ENCODE data around the gene PEX12.

Gene PEX12

GRCh38 chr17:35578197-35578928 is at the start of gene PEX12:
TSS of gene PEX12 (minus strand) at chr17:35578571. CDS start at chr17:35578021, 550 bp downstream.
- H3K4me3 ChIP-seq (ENCODE audit: control insufficient read depth, low read depth, low read length) = peak within 1 kb of the TSS; percentile 91
- DNase-seq (ENCODE audit: low read depth) = peak; percentile 85
- no peak for TF ChIP-seq CTCF (conservative IDR thresholded peaks at IDR 0.05; ENCODE audit: control insufficient read depth, insufficient read depth, low read depth, low read length)

DNA sequence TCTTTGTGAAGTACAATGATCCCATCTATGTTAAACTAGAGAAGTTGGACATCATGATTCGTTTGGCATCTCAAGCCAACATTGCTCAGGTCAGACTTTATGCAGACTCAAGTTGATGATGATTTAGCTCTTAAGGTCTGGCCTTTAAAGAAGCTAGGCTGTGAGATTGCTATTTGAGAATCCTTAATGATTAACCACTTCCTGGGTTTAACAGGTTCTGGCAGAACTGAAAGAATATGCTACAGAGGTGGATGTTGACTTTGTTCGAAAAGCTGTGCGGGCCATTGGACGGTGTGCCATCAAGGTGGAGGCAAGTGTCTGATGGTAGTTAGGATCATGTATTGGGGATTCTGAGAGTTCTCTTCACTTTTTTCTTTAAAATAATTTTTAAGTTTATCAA is 49.0 kb upstream of the PEX12 start:
- TF ChIP-seq CTCF (conservative IDR thresholded peaks at IDR 0.05; ENCODE audit: control insufficient read depth, insufficient read depth, low read depth, low read length) = no peak
- no peak for DNase-seq (ENCODE audit: low read depth)

GRCh38 chr17:35621768-35622167 is 43.4 kb upstream of the PEX12 start:
- no peak for DNase-seq (ENCODE audit: low read depth)
- H3K4me3 ChIP-seq (ENCODE audit: control insufficient read depth, low read depth, low read length) = no peak overlapping the region
- no peak for TF ChIP-seq CTCF (conservative IDR thresholded peaks at IDR 0.05; ENCODE audit: control insufficient read depth, insufficient read depth, low read depth, low read length)

More for the DNA sequence above, 49.0 kb upstream of the PEX12 start:
- H3K4me3 ChIP-seq (ENCODE audit: control insufficient read depth, low read depth, low read length) = no peak overlapping the region

DNA sequence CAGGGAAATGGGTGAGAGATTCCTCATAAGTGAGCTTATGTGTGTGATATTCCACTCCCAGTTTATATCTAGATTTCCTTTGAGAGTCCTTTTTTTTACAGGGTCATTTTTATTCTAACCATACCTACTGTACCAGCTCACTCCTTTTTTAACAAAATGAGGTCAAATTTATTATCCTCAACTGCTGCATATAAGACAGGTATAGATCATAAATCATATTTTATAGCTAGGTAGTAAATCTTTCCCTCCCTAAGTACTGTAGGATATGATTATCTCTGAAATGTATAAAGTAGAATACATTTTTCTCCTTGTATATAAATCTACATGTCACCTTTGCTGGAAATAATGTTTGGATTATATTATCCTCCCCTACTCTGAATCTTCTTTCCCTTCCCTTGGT is 40.3 kb upstream of the PEX12 start:
- TF ChIP-seq CTCF (conservative IDR thresholded peaks at IDR 0.05; ENCODE audit: control insufficient read depth, insufficient read depth, low read depth, low read length) = no peak
- no peak overlapping the region for H3K4me3 ChIP-seq (ENCODE audit: control insufficient read depth, low read depth, low read length)
- no peak for DNase-seq (ENCODE audit: low read depth)

- TF ChIP-seq CTCF (conservative IDR thresholded peaks at IDR 0.05; ENCODE audit: control insufficient read depth, insufficient read depth, low read depth, low read length) = no peak
- no peak for DNase-seq (ENCODE audit: low read depth)
- H3K4me3 ChIP-seq (ENCODE audit: control insufficient read depth, low read depth, low read length) = no peak overlapping the region
These were observed 39.1 kb upstream of the PEX12 start for GRCh38 chr17:35617505-35617904.

DNA sequence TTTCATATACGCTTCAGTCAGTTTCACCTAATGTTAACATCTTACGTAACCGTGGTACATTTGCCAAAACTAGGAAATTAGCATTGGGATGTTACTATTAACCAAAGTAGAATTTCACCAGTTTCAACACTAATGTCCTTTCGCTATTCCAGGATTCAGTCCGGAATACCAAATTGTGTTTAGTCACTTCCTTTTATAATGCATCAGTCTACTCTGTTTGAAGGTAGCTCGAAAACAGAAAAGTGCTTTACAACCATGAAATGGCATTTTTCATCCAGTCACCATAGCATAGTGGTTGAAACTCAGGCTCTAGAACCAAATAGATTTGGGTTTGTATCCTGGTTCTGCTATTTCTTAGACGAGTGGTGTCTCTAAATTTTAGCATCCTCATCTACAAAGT is 38.2 kb upstream of the PEX12 start:
- TF ChIP-seq CTCF (conservative IDR thresholded peaks at IDR 0.05; ENCODE audit: control insufficient read depth, insufficient read depth, low read depth, low read length) = no peak

More for the DNA sequence above, 38.2 kb upstream of the PEX12 start:
- no peak for DNase-seq (ENCODE audit: low read depth)
- H3K4me3 ChIP-seq (ENCODE audit: control insufficient read depth, low read depth, low read length) = no peak overlapping the region
